NCI-H2196 (cell line): ENCODE data around the gene OMP.
A peak's percentile ranks its signal among the peaks of the same experiment; 100 is the strongest.

Source experiments
- DNase-seq: peaks from one replicate; lab custom pipeline; 2025; ENCODE audit not compliant: unreplicated experiment; lab: John Stamatoyannopoulos, UW

The OMP gene

GRCh38 chr11:77101043-77101537, 1.6 kb upstream of the OMP start:
- no peak for DNase-seq

- no peak for DNase-seq
Observed at GRCh38 chr11:77103319-77103718, 679 bp downstream of the OMP start.

DNA sequence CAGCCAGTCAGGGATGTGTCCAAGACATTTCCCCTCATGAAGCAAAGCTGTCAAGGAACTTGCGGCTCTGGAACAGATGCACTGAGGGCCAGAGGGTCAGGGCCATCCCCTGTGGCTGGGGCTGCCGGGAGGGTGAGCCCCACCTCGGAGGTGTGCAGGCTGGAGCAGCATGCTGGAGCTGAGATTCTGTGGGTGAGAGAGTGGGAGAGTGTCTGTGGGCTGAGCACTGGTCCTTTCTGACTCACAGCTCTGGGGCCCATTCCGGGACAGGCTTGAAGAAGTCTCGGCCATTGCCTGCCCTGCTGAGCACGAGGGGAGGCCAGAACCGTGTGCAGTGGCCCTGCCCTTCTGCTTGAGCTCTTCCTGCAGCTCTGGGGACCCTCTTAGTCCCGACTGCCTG, 2.1 kb downstream of the OMP start:
- DNase-seq = no peak

- no peak for DNase-seq
Observed at GRCh38 chr11:77106321-77106720, 3.7 kb downstream of the OMP start.

GRCh38 chr11:77106759-77107158, 4.1 kb downstream of the OMP start:
- no peak for DNase-seq

DNA sequence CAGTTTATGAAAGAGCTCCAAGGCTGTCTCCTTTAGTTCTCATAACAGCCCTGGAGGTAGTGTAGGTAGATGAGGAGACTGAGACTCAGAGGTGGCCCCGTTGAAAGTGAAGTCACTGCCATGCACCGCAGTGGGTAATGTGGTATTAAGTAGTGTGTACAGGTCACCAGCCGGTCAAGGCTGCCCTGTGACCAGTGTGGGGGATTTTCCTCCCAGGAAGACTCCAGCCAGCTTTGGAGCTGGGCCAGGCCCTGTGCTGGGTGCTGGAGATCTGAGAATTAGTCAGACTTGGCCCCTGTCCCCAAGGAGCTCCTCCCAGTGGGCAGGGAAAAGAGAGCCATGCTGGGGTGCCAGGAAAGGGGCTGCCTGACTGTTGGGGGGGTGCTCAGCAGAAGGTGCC, 5.3 kb downstream of the OMP start:
- DNase-seq = peak; percentile 64

GRCh38 chr11:77108436-77108835, 5.8 kb downstream of the OMP start:
- DNase-seq = no peak

- no peak for DNase-seq
Observed at GRCh38 chr11:77109236-77110019, 6.8 kb downstream of the OMP start.

DNA sequence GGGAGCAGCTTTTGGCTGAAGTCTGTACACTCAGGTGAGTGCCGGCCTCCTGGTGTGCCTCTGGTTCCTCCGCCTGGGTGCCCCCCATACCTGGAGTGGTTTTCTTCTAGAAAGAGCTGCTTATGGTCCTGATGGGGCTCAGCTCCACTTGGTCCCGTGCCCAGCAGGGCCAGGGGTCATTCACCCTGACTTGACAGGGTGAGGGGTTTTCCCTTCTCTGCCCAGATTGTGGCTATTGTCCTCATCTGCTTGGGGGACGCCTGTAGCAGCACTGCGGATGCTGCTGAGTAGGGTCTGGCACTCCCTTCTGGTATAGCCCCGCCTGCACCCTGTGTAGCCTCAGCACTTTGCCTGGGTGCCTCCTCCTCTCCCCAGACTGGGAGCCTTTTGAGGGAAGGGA, 8.2 kb downstream of the OMP start:
- DNase-seq = no peak

DNA sequence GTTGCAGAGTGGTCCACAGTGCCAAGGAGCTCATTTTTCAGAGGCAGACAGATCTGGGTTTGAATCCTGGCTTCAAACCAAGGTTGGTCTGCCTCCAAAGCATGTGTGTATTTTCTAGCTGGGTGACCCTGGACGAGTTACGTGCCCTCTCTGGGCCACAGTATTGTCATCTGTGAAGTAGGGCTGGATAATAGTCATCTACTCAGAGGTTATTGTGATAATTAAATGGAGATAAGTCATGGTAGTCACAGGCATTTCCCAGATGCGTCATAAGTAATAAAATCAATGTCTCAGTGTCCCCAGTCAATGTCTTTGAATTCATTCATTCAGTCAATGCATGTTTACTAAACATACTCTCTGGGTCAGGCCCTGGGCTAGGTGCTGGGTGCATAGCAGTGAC, 8.6 kb downstream of the OMP start:
- no peak for DNase-seq

DNA sequence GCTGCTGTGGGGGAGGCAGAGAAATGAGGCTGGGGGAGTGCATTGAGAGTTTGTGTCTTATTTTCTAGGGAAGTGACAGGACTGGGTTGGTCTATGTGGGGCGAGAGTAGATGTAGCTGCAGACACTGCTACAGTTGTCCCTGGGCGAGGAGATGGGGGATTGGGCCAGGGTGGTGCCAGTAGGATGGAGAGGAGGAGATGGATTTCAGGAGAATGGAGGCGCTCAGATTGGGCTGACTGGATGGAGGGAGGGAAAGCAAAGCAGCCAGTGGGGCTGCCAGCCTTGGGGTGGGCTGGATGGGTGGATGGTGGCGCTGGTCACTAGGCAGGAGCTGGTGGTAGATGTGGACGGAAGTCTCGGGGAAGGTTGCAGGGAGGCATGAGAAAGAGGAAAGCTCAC, 9.3 kb downstream of the OMP start:
- DNase-seq = no peak

GRCh38 chr11:77112641-77113381, 10.2 kb downstream of the OMP start:
- DNase-seq = no peak

DNA sequence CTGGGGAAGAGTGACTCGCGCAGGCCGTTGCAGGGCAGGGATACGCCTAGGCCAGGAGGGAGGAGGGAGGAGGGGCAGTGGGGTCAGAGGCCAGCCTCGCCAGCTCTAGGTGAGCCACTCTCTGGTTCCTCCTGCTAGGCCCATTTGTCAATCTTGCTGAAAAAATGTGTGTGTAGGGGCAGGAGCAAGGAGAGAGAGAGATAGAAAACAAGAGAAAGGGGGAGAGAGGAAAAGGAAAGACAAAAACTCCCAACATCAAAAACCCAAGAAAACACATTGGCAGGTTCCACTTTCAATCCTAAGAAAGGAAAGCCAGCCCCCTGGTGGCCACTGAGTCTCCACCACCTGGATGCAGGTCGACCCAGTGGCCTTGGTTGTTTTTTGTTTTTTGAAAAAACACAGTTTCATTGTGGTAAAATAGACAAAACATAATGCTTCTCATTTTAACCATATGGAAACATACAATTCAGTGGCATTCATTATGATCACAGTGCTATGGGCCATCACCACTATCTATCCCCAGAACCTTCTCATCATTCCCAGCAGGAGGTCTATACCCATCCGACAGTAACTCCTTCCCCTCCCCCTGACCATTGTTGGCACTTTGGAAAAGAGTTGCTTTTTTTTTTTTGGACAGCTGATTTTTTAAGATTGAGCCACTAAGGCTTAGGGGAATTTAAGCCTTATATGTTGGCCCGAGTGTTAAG, 10.9 kb downstream of the OMP start:
- peak; percentile 49 for DNase-seq

DNA sequence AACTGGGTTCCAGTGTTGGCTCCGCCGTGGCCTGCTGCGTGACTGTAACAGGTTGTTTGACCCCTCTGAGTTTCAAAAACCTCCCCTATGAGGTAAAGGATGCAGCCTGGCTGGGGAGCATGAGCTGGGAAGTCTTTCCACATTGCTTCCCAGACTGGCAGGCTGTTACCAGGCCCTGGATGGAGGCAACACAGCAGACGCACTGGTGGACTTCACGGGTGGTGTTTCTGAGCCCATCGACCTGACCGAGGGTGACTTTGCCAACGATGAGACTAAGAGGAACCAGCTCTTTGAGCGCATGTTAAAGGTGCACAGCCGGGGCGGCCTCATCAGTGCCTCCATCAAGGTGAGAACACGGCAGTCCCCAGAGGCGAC, 11.4 kb downstream of the OMP start:
- DNase-seq = no peak

GRCh38 chr11:77115181-77115611, 12.6 kb downstream of the OMP start:
- DNase-seq = no peak

GRCh38 chr11:77115956-77116355, 13.3 kb downstream of the OMP start:
- no peak for DNase-seq

DNA sequence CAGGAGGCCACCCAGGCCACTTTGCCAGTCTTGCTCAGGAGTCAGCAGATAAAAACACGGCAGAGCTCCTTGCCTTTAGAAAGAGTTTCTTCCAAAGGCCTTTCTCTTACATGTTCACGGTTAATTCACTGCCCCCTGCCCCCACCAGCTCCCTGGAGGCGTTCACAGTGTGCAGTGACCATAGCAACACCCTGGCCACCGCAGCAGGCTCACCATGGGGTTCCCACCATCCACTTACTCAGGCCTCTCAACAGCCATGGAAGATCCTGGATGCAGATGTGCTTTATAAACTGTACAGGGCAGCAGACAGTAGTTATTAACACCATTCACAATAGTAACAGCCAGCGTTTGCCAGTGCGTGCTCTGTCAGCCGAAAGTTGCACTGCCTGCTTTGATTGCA, 14.9 kb downstream of the OMP start:
- DNase-seq = no peak

DNA sequence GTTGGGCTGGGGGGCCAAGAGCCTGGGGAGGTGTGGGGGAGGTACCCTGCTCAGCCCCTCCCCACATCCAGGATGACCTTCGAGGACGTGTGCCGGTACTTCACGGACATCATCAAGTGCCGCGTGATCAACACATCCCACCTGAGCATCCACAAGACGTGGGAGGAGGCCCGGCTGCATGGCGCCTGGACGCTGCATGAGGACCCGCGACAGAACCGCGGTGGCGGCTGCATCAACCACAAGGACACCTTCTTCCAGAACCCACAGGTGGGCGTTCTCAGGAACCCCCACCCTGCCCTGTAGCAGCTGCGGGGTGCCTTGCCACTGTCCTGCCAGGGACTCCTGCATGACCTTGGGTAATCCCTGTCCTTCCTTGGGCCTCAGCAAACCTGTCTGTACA, 15.4 kb downstream of the OMP start:
- no peak for DNase-seq

- no peak for DNase-seq
Observed at GRCh38 chr11:77118971-77119370, 16.3 kb downstream of the OMP start.

DNA sequence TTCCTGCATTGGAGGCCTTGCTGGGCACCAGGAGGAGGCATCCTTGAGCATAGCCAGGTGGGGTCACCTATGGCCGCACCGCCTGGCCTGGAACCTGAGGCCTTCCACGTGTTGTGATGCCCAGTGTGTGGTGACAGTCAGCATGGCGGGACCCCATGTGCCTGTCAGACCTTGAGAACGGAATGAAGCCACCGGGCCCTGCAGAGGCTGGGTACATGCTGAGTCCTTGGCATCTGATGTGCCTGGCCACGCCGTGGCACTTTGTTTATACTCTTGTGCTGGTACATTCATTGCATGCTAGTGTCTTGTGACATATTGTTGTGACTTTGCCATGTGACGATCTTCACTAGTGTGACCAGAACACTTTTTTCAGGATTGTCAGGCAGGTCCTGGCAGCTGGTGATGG, 16.9 kb downstream of the OMP start:
- no peak for DNase-seq

DNA sequence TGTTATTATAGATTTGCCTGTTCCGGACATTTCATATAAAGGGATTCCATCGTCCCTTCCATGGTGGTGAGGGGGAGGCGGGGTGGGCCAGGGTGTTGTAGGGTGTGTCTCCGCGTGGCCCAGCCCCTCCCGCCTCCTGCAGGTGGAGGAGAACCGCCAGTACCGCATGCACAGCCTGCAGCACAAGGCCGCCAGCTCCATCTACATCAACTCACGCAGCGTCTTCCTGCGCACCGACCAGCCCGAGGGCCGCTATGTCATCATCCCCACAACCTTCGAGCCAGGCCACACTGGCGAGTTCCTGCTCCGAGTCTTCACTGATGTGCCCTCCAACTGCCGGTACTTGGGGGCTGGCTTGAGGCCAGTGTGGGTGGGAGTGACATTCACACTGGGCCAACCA, 17.9 kb downstream of the OMP start:
- DNase-seq = no peak

- no peak for DNase-seq
Observed at GRCh38 chr11:77121096-77121640, 18.5 kb downstream of the OMP start.
